GM12865 (cell line): Measurements from ENCODE around the gene RBM15.

ENCODE experiments used
- DNase-seq: peaks from one replicate; pipeline ENCODE4 v3.0.0; 2010; ENCODE audit warnings: low read depth
- H3K4me3 ChIP-seq: 2 replicates; pipeline ENCODE4 v1.5.1; 2011; ENCODE audit warnings: mild to moderate bottlenecking, low read depth, low read length, control low read depth
- CTCF ChIP-seq: IDR thresholded peaks from 2 replicates; pipeline ENCODE4 v1.5.1; 2011; ENCODE audit warnings: low read length, control low read depth, low read depth, inconsistent platforms; ENCODE audit not compliant: insufficient read depth; ENCODE audit errors: missing control alignments

The RBM15 gene

GRCh38 chr1:110338886-110339406 is at the start of gene RBM15:
TSS of gene RBM15 (plus strand) at chr1:110339377. CDS start at chr1:110339406, 29 bp downstream.
- peak within 1 kb of the TSS; percentile 92 for H3K4me3 ChIP-seq
- DNase-seq = peak; percentile 100
- no peak for TF ChIP-seq CTCF

GRCh38 chr1:110291241-110292030 is 47.7 kb upstream of the RBM15 start:
- no peak overlapping the region for H3K4me3 ChIP-seq
- no peak for DNase-seq
- no peak for TF ChIP-seq CTCF

GRCh38 chr1:110292031-110292741 is 47.0 kb upstream of the RBM15 start:
- H3K4me3 ChIP-seq = no peak overlapping the region
- no peak for DNase-seq
- no peak for TF ChIP-seq CTCF

GRCh38 chr1:110293601-110294104 is 45.5 kb upstream of the RBM15 start:
- no peak overlapping the region for H3K4me3 ChIP-seq
- no peak for TF ChIP-seq CTCF
- DNase-seq = no peak

GRCh38 chr1:110294308-110294707 is 44.9 kb upstream of the RBM15 start:
- TF ChIP-seq CTCF = no peak
- DNase-seq = no peak
- no peak overlapping the region for H3K4me3 ChIP-seq

- no peak overlapping the region for H3K4me3 ChIP-seq
- DNase-seq = no peak
- no peak for TF ChIP-seq CTCF
Measured at GRCh38 chr1:110298991-110299390, 40.2 kb upstream of the RBM15 start.
